ENCODE data around the gene ACRV1. TPM values are rescaled to one million over a fixed set of nuclear protein-coding genes. Genes with fewer than 3 reads are reported as not detected.
"Not testable (repeated sequence)": the region's sequence is repeated elsewhere in the genome, so short reads cannot be mapped to it uniquely, and the experiment has no call there.

The ACRV1 gene, protein sequence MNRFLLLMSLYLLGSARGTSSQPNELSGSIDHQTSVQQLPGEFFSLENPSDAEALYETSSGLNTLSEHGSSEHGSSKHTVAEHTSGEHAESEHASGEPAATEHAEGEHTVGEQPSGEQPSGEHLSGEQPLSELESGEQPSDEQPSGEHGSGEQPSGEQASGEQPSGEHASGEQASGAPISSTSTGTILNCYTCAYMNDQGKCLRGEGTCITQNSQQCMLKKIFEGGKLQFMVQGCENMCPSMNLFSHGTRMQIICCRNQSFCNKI
- not detected for total RNA-seq

DNA sequence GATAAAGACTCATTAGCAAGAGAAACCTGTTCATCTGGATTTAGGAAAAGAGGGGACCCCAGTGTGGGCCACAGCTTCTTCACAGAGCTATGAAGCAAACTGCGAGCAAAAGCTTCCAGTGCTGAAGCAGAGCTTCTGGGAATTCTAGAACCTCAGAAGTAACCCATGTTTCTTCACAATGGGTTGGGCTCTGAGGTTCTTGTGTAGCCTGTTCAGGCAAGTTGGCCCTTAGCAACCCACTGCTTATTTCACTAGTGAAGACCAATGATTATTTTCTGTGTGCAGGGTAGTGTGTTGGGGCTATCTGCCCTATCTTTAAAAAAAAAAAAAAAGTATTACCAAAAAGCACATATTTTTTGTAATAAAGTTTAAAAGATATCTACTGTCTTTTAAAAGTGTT is at the start of gene ACRV1:
Gene ACRV1 (minus strand): TSS at position 101 of the 400 bp plus-strand sequence. CDS start 67 bp downstream, at position 34.
- DNase-seq = no peak
- no peaks in the 10 kb centered on the region for H3K9me3 ChIP-seq

DNA sequence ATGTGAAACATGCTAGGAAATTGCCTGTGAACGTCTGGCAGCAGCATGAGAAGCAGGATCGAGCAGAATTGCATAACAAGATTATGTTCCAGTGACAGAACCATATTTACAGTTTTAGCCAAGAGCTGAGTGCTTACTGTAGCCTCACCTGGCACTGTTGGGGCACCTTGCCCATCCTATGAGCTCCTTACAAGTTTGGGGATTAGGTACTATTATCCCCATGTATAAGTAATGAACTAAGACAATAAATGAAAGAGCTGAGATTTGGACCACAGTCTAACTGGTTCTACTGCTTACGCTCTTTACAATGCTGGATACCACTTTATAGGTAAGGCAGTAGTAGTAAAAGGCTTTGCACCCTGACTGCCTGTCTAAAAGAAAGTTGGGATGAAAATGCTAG is 48.3 kb upstream of the ACRV1 start:
- ATAC-seq (ENCODE audit: low FRiP score in 2 of 2) (no peak), DNase-seq (no peak)
- H3K27me3 ChIP-seq = no peaks in the 10 kb centered on the region
- no peak overlapping the region for H3K4me3 ChIP-seq
- no peaks in the 10 kb centered on the region for H3K4me1 ChIP-seq
- H3K36me3 ChIP-seq = no peaks in the 10 kb centered on the region
- no peaks in the 10 kb centered on the region for H3K9me3 ChIP-seq
- H3K27ac ChIP-seq = no peak overlapping the region
- TF ChIP-seq EP300 (IDR thresholded peaks at IDR 0.05) = no peak
- TF ChIP-seq, protein P1, sequence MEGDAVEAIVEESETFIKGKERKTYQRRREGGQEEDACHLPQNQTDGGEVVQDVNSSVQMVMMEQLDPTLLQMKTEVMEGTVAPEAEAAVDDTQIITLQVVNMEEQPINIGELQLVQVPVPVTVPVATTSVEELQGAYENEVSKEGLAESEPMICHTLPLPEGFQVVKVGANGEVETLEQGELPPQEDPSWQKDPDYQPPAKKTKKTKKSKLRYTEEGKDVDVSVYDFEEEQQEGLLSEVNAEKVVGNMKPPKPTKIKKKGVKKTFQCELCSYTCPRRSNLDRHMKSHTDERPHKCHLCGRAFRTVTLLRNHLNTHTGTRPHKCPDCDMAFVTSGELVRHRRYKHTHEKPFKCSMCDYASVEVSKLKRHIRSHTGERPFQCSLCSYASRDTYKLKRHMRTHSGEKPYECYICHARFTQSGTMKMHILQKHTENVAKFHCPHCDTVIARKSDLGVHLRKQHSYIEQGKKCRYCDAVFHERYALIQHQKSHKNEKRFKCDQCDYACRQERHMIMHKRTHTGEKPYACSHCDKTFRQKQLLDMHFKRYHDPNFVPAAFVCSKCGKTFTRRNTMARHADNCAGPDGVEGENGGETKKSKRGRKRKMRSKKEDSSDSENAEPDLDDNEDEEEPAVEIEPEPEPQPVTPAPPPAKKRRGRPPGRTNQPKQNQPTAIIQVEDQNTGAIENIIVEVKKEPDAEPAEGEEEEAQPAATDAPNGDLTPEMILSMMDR (IDR thresholded peaks at IDR 0.05) = no peak
- TF ChIP-seq POLR2A (IDR thresholded peaks at IDR 0.05) = no peak
- TF ChIP-seq POLR2AphosphoS5 (IDR thresholded peaks at IDR 0.05) = no peak
- 57 to 62% methylated on average over 3 of the region's 3 CpGs for WGBS, 2 donors

More for the DNA sequence above, at the start of gene ACRV1:
- H3K27me3 ChIP-seq = no peaks in the 10 kb centered on the region
- no peak within 1 kb of the TSS for H3K27ac ChIP-seq
- no peaks in the 10 kb centered on the region for H3K36me3 ChIP-seq
- H3K4me3 ChIP-seq = no peak within 1 kb of the TSS
- H3K4me1 ChIP-seq = no peaks in the 10 kb centered on the region
- TF ChIP-seq POLR2A (IDR thresholded peaks at IDR 0.05) (no peak), EP300 (IDR thresholded peaks at IDR 0.05) (no peak), POLR2AphosphoS5 (IDR thresholded peaks at IDR 0.05) (no peak)
- TF ChIP-seq, protein P1 (IDR thresholded peaks at IDR 0.05) = no peak
- no peak for ATAC-seq (ENCODE audit: low FRiP score in 2 of 2)
- WGBS, 2 donors = 93 to 100% methylated on average over 1 of the region's 1 CpG

DNA sequence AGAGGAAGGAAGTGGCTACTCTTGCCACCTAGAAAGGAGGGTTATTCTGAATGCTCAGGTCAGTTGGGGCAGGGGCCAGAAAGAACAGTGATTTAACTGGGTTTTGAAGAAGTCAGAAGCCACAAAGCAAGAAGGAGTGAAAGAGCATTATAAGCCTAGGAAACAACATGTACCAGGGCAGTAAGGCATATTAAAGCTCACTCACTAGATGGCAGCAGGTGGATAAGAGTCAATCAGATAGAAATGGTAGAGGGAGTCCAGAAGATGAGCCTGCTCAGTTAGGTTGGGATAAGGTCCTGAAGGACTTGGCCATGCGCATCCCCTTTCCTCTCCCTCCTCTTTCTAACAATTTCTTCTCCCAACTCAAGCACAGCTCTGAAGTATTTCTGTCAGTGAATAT is 43.5 kb upstream of the ACRV1 start:
- WGBS, 2 donors = 88 to 92% methylated on average over 1 of the region's 1 CpG
- DNase-seq = no peak
- no peak for ATAC-seq (ENCODE audit: low FRiP score in 2 of 2)
- TF ChIP-seq, protein P1 (IDR thresholded peaks at IDR 0.05) = peak in 2 of 6 experiments; percentile 22 to 25
- no peak for TF ChIP-seq POLR2A (IDR thresholded peaks at IDR 0.05)
- H3K4me1 ChIP-seq = no peaks in the 10 kb centered on the region
- no peak overlapping the region for H3K4me3 ChIP-seq
- no peak overlapping the region for H3K27ac ChIP-seq
- H3K27me3 ChIP-seq = no peaks in the 10 kb centered on the region
- H3K36me3 ChIP-seq = no peaks in the 10 kb centered on the region
- H3K9me3 ChIP-seq = no peaks in the 10 kb centered on the region

DNA sequence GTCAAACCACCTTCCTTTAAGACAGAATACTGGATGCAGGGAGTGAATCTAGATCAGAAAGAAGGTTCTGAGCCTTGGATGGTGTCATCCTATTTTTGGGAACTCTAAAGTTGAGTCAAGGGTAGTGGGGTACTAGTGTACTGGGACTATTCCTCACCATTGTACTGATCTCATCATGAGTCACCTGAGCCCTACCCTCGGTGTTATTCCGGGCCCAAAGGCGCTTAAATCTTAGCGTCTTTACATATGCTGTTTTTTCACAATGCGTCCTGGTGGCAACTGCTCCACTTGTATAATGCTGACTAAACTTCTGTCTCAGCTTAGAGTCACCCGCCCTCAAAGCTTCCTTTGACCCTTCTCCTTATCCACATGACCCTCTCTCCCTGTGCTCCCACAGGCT is 40.1 kb upstream of the ACRV1 start:
- no peaks in the 10 kb centered on the region for H3K4me1 ChIP-seq
- ATAC-seq (ENCODE audit: low FRiP score in 2 of 2) (no peak), DNase-seq (no peak)
- WGBS, 2 donors = 85 to 90% methylated on average over 6 of the region's 6 CpGs
- H3K36me3 ChIP-seq = no peaks in the 10 kb centered on the region
- TF ChIP-seq POLR2AphosphoS5 (IDR thresholded peaks at IDR 0.05) (no peak), EP300 (IDR thresholded peaks at IDR 0.05) (no peak), POLR2A (IDR thresholded peaks at IDR 0.05) (no peak)
- TF ChIP-seq, protein P1 (IDR thresholded peaks at IDR 0.05) = no peak
- no peak overlapping the region for H3K4me3 ChIP-seq
- H3K27ac ChIP-seq = no peak overlapping the region
- H3K27me3 ChIP-seq = no peaks in the 10 kb centered on the region
- no peaks in the 10 kb centered on the region for H3K9me3 ChIP-seq

DNA sequence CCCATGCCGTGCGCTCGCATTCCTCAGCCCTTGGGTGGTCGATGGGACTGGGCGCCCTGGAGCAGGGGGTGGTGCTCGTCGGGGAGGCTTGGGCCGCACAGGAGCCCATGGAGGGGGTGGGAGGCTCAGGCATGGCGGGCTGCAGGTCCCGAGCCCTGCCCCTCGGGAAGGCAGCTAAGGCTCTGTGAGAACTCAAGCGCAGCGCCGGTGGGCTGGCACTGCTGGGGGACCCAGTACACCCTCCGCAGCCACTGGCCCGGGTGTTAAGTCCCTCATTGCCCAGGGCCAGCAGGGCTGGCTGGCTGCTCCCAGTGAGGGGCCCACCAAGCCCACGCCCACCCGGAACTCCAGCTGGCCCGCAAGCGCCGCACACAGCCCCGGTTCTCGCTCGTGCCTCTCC is 24.0 kb upstream of the ACRV1 start:
- ATAC-seq (ENCODE audit: low FRiP score in 2 of 2); H3K27ac ChIP-seq; H3K27me3 ChIP-seq; H3K4me3 ChIP-seq; H3K9me3 ChIP-seq; H3K36me3 ChIP-seq; H3K4me1 ChIP-seq: not testable (repeated sequence)
- DNase-seq = peak in 1 of 2 donors; percentile 61
- 98% methylated on average over 18 of the region's 24 CpGs; no CpG with 5 or more reads in 1 of the 2 donors for WGBS, 2 donors

Measured in upper lobe of left lung (tissue), 6 donors.